Neural cell (in vitro differentiated cells): ENCODE measurements around the gene PRUNE2.

ENCODE experiments used
- EZH2 ChIP-seq: fragments of 200-600, 300-800 bp; shearing (Covaris generic), sonication (generic); IDR thresholded peaks from 2 replicates; pipeline ENCODE4 v1.6.1; 2014; ENCODE audit warnings: antibody characterized with exemption, low read length, borderline replicate concordance, mild to moderate bottlenecking; ENCODE audit not compliant: insufficient read depth, poor library complexity, severe bottlenecking
- POLR2AphosphoS5 ChIP-seq: IDR thresholded peaks from 2 replicates; pipeline ENCODE4 v1.6.1; 2012
- RAD21 ChIP-seq: fragments of 450-650 bp; conservative IDR thresholded peaks from 2 replicates; pipeline ENCODE4 v1.6.1; 2014; ENCODE audit warnings: antibody characterized with exemption, mild to moderate bottlenecking, moderate library complexity
- SMC3 ChIP-seq: fragments of 450-650 bp; conservative IDR thresholded peaks from 2 replicates; pipeline ENCODE4 v1.6.1; 2014; ENCODE audit warnings: antibody characterized with exemption, mild to moderate bottlenecking, moderate library complexity; ENCODE audit not compliant: poor library complexity
- TF ChIP-seq, protein P1 (sequence below): fragments of 450-650 bp; IDR thresholded peaks from 2 replicates; pipeline ENCODE4 v1.5.1; 2014; ENCODE audit warnings: antibody characterized with exemption, mild to moderate bottlenecking, moderate library complexity; ENCODE audit not compliant: poor library complexity, severe bottlenecking

DNA sequence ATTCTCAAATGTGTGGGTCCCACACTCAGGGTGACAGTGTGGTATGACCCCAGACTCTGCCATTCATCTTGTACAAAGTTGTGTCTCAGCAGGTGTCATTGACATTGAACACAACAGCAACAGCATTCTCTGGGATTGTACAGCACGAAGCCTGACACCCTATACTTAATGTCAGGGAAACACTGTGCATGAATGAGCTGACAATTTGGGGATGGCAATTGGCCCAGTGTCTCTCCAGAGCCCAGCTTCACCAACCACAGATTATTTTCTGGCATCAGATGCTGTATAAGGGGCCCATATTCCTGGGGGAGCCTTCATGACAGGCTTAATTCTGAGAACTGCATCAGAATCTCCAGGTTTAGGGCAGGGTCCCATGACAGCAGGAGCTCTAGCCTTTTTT lies 303.7 kb downstream of the PRUNE2 start:
- TF ChIP-seq RAD21 (no peak), POLR2AphosphoS5 (no peak), EZH2 (no peak), SMC3 (no peak)
- TF ChIP-seq, protein P1, sequence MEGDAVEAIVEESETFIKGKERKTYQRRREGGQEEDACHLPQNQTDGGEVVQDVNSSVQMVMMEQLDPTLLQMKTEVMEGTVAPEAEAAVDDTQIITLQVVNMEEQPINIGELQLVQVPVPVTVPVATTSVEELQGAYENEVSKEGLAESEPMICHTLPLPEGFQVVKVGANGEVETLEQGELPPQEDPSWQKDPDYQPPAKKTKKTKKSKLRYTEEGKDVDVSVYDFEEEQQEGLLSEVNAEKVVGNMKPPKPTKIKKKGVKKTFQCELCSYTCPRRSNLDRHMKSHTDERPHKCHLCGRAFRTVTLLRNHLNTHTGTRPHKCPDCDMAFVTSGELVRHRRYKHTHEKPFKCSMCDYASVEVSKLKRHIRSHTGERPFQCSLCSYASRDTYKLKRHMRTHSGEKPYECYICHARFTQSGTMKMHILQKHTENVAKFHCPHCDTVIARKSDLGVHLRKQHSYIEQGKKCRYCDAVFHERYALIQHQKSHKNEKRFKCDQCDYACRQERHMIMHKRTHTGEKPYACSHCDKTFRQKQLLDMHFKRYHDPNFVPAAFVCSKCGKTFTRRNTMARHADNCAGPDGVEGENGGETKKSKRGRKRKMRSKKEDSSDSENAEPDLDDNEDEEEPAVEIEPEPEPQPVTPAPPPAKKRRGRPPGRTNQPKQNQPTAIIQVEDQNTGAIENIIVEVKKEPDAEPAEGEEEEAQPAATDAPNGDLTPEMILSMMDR, result no peak
